HG03039 (cell line): Measurements from ENCODE around the gene TPPP2.
"Not testable (repeated sequence)": the region's sequence is repeated elsewhere in the genome, so short reads cannot be mapped to it uniquely, and the experiment has no call there.

Experiments used
- ATAC-seq: cut with Tn5 transposase; IDR thresholded peaks from one replicate; pipeline ENCODE4 v1.9.1; 2021; ENCODE audit warnings: mild to moderate bottlenecking, moderate library complexity; ENCODE audit not compliant: unreplicated experiment

The TPPP2 gene

GRCh38 chr14:21029917-21030316, at the start of gene TPPP2:
Gene TPPP2 (plus strand): TSS chr14:21030217. CDS start chr14:21030582, 365 bp downstream.
- no peak for ATAC-seq

- no peak for ATAC-seq
Measured at GRCh38 chr14:20980906-20981305, 49.1 kb upstream of the TPPP2 start.

- no peak for ATAC-seq
Measured at GRCh38 chr14:20982646-20983369, 47.2 kb upstream of the TPPP2 start.

- not testable (repeated sequence) for ATAC-seq
Measured at GRCh38 chr14:20985650-20986049, 44.4 kb upstream of the TPPP2 start.

DNA sequence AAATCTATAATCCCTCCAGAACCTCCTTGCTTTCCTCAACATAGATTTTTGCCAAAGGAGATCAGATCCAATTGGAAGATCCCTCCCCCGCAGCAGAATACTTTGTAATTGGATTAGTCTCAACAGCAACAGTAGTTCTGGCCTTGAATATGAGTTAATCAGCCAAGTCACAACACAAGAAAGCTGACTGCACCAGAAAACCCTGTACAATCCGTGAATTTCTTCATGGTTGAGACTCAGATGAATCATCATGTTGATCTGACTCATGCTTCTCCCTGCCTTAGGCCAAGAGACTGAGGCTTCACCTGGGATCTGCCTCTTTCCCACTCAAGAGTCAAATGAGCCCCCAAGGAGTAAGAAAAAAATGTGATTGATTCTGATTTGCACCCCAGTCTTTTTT, 43.2 kb upstream of the TPPP2 start:
- no peak for ATAC-seq

DNA sequence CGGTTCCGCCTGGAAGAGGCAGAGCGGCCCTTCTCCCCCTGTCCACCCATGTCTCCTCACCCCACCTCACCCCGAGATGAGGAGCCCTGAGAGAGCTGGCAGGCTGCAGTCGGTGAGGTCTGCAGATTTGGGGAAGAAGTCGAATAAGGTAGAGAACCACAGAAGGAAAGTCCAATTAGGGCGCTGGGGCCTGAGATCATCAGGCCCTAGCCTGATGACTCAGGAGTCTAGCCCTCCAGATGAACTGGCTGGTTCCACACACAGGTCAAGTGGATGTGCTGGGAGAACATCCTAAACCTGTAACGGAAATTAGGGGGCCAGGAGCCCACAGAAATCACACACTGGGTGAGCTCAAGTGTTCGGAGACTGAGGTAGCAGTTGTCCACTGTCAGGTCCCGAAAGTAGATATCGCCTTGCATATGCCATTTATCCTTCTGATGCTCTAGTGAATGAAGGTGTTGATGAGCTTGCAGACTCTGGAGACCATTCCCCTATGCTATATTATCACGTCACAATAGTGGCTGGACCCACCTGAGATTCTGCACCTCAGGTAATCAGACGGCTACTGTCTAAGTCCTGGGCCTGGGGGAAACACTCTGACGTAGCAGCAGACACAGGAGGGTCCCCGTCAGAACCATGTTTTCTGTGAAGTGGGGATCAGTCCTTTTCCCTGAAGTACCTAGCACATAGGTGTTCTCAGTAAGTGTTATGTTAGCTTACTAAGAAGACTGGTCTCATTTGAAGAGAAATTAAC, 41.1 kb upstream of the TPPP2 start:
- no peak for ATAC-seq

GRCh38 chr14:20989471-20989786, 40.6 kb upstream of the TPPP2 start:
- ATAC-seq: no peak

- peak; percentile 95 for ATAC-seq
Measured at GRCh38 chr14:20989787-20990600, 40.0 kb upstream of the TPPP2 start, which contains the start of gene METTL17. Gene METTL17 (plus strand): TSS chr14:20989980. CDS start chr14:20990003, 23 bp downstream.

DNA sequence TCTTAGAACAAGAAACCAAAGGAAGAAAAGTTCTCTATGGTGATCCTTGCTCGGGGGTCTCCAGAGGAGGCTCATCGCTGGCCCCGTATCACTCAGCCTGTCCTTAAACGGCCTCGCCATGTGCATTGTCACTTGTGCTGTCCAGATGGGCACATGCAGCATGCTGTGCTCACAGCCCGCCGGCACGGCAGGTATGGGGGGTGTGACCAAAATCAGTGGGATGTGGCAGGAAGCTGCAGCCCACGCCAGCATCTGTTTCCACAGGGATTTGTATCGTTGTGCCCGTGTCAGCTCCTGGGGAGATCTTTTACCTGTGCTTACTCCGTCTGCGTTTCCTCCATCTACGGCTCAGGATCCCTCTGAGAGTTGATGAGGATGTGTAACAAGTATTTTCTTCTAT, 33.5 kb upstream of the TPPP2 start:
- ATAC-seq: no peak

DNA sequence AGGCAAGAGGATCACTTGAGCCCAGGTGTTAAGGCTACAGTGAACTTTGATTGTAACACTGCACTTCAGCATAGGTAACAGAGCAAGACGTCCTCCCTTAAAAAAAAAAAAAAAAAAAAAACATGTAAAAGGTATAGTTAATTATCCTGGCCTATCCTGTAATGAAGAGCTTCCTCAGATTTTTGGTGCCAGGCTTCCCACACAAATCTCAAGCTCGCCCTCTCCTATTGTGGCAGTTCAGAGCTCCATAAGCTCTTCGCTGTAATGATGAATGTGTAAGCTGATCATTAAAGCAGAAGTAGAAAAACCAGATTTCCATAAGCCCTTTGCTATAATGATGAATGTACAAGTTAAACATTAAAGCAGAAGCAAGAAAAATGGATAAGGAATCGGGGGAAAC, 32.9 kb upstream of the TPPP2 start:
- no peak for ATAC-seq

DNA sequence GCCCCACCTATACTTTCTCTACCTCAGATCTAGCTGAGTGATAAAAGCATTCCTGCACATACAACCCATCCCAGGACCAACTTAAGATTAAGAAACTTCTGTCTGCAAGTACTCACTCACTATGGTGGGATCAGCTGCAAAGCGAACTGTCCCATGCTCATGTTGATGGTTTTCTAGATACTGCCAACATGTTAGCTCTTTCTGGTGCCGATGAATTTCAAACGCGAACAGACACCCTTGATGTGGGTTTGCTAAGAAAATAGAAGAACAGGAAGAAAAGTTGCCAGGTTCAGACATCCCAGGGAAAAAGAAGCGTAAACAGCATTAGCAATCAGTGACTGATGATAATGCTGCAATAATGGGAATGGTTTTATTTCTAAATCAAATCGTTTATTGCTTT, 32.5 kb upstream of the TPPP2 start:
- ATAC-seq: no peak

GRCh38 chr14:20998139-20998538, 31.9 kb upstream of the TPPP2 start:
- ATAC-seq: no peak

- ATAC-seq: no peak
Measured at GRCh38 chr14:20998674-20999366, 31.2 kb upstream of the TPPP2 start, which contains the start of gene SLC39A2. Gene SLC39A2 (plus strand): TSS chr14:20999293. CDS start chr14:20999447, 154 bp downstream.

- no peak for ATAC-seq
Measured at GRCh38 chr14:20999591-20999990, 30.4 kb upstream of the TPPP2 start.

- no peak for ATAC-seq
Measured at GRCh38 chr14:21001218-21001617, 28.8 kb upstream of the TPPP2 start.

DNA sequence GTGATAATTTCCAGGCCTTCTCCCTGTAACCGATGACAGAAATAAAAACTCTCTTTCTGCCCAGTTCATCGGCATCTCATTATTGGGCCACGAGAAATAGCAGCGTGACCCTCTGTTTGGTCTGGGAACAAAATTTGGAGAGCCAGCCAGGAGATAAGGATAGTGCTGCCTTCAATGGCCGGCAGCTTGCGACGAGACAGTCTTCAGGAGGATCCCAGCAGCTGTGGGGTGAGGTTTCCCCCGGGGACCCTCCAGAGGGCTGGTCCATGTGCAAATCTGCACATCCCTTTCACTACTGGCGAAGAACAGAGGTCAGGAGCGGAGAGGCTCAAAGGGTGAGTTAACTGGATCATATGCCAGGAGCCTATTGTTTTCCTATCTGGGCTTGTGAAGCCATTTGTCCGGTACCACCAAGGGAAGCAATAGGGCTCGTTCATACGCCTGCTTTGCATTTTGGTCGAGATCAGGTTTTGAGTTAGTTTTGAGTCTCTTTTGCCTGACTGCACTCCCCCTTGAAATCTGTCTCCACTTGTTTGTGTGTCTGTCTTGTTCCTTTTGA, 26.1 kb upstream of the TPPP2 start:
- no peak for ATAC-seq

DNA sequence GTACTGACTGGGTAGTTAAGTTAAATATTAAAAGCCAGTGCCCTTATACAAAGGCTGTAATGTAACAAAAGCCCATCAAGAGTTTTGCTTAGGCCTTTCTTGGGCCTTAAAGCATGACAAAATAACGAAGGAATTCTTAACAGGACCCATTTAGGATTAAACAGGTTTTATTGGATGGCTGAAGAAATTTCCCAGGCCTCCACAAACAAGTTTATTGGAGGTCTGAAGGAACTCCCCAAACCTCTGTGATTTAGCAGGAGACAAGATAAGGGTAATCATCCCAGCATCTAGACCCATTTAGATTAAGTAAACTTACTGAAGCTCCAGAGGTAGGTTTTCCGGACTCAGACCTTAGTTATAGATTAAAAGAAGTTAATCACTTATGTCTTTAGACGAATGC, 20.3 kb upstream of the TPPP2 start:
- not testable (repeated sequence) for ATAC-seq

DNA sequence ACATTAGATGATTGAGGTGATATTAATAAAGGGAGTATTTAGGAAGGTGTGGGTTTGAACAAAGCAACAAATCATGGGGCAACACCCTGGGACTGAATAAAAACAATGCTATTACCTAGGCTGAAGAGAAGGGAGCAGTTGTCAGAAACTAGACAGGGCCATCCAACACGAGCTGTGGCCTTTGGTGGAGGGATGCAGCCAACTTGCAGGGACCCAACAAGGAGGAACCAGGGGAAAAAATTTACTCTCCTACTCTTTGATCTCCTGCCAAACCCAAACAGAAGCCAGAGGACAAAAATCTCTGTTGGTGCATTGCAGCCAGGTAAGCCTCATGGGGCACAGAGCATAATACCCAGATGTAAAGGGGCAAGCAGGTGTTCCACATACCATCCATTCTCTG, 18.9 kb upstream of the TPPP2 start:
- ATAC-seq: no peak

- no peak for ATAC-seq
Measured at GRCh38 chr14:21014761-21015190, 15.2 kb upstream of the TPPP2 start.

DNA sequence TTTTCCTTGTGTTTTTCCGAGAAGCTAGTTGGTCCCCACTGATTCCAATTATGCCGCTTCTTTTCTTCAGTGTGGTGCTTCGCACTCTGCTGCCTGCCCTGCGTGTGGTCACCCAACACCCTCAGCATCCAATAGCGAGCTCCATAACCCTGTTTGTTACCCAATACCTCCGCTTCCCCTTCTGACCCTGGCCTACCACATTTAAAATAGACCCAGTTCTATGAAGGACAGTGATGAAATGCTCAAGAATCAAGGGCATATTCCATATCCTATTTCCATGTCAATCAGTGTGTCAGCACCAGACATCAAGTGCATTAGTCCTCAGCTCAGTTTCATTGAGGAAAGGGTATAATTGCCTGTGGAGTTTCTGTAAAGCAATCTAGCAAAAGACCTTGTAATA, 14.7 kb upstream of the TPPP2 start:
- ATAC-seq: no peak
